ENCODE results near the gene PKIB.

DNA sequence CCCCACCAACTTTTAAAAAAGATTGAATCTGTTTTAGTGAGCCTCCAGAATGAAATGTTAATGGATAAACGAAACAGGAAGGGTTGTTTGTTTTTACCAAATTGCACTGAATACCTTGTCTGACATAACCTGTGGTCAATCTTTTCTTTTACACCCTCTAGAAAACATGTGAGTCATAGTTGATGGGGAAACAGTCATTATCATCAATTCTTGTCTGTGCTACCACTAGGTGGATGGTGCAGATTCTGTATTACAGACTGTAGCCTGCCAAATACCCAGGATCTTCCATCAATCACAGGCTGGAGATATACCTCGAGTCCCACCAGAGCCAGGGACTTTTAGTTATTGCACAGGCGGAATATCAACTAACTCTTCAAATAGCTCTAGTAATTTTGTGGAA is 29.5 kb upstream of the PKIB start:
- TF ChIP-seq, protein P1, sequence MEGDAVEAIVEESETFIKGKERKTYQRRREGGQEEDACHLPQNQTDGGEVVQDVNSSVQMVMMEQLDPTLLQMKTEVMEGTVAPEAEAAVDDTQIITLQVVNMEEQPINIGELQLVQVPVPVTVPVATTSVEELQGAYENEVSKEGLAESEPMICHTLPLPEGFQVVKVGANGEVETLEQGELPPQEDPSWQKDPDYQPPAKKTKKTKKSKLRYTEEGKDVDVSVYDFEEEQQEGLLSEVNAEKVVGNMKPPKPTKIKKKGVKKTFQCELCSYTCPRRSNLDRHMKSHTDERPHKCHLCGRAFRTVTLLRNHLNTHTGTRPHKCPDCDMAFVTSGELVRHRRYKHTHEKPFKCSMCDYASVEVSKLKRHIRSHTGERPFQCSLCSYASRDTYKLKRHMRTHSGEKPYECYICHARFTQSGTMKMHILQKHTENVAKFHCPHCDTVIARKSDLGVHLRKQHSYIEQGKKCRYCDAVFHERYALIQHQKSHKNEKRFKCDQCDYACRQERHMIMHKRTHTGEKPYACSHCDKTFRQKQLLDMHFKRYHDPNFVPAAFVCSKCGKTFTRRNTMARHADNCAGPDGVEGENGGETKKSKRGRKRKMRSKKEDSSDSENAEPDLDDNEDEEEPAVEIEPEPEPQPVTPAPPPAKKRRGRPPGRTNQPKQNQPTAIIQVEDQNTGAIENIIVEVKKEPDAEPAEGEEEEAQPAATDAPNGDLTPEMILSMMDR (IDR thresholded peaks at IDR 0.05): no peak
- TF ChIP-seq POLR2A (IDR thresholded peaks at IDR 0.05) (no peak), EP300 (IDR thresholded peaks at IDR 0.05) (no peak)
